ENCODE results near the gene JHY. TPM values are rescaled to one million over a fixed set of nuclear protein-coding genes. Genes with fewer than 3 reads are reported as not detected.
A peak's percentile ranks its signal among the peaks of the same experiment; 100 is the strongest.
"Not testable (repeated sequence)": the region's sequence is repeated elsewhere in the genome, so short reads cannot be mapped to it uniquely, and the experiment has no call there.

The JHY gene
- total and polyA plus RNA-seq, 2 donors: 2.3 to 7.1 TPM

DNA sequence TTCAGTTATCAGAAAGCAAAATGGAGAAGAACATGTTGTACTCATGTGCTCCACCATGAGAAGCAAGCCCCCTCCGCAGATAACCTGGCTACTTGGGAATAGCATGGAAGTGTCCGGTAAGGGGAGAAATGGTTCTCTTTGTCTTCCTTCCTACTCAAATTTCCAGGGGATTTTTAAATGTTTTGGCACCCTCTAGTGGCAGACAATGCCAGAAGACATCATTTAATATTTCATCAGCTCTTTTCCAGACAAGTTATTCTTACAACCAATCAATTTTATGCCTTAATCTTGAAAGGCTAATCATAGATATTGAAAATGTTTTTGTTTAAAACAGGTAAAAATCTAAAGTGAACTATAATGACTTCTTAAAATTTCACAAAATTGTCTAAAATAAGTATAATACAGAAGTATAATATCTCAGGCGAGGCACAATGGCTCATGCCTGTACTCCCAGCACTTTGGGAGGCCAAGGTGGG lies 28.6 kb upstream of the JHY start:
- WGBS: 34% methylated on average over 3 of the region's 3 CpGs
- no peaks in the 10 kb centered on the region for H3K36me3 ChIP-seq (ENCODE audit: insufficient read depth)
- H3K4me3 ChIP-seq (ENCODE audit: low read depth, low read length): no peak overlapping the region
- H3K27ac ChIP-seq (ENCODE audit: low read depth): no peak overlapping the region
- peak; percentile 66 for DNase-seq (ENCODE audit: extremely low spot score)
- H3K4me1 ChIP-seq (ENCODE audit: insufficient read depth): no peaks in the 10 kb centered on the region

DNA sequence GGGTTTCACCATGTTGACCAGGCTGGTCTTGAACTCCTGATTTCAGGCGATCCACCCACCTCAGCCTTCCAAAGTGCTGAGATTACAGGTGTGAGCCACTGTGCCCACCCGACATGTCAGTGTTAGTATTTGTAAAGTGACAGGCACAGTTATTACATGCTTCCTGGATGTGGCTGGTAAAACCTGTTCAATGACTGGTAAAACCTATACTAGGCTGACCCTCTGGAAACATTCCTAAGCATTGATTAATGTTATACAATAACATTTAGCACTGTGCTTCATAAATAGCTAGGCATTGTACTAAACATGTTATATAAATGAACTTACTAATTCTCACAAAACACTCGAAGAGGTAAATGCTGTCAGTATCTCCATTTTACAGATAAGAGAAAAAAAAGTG lies 20.9 kb upstream of the JHY start:
- H3K4me3 ChIP-seq (ENCODE audit: low read depth, low read length): no peak overlapping the region
- H3K36me3 ChIP-seq (ENCODE audit: insufficient read depth): no peaks in the 10 kb centered on the region
- H3K27ac ChIP-seq (ENCODE audit: low read depth): no peak overlapping the region
- DNase-seq (ENCODE audit: extremely low spot score): no peak
- no peaks in the 10 kb centered on the region for H3K4me1 ChIP-seq (ENCODE audit: insufficient read depth)
- 69% methylated on average over 3 of the region's 3 CpGs for WGBS

DNA sequence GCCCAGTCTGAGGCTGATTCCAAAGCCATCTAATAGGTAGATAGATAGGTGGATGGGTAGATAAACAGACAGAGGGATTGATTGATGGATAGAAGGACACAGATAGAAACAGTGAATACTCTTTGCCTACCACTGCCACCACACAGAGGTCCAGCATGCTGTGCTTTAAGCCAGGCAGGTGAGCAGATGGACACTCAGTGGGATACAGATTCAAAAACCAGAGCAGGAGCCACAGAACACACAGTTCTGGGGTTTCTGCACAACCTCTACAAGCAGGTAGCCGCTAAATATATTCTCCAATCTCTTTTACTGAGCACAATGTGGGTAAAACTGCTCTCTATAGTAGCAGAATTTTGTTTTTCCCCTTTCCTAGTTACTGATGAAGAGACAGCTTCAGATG lies 20.5 kb upstream of the JHY start:
- DNase-seq (ENCODE audit: extremely low spot score): no peak
- Histone ChIP-seq H3K4me1 (ENCODE audit: insufficient read depth) (no peaks in the 10 kb centered on the region), H3K36me3 (ENCODE audit: insufficient read depth) (no peaks in the 10 kb centered on the region), H3K4me3 (ENCODE audit: low read depth, low read length) (no peak overlapping the region), H3K27ac (ENCODE audit: low read depth) (no peak overlapping the region)
- 90% methylated on average over 1 of the region's 1 CpG for WGBS

- H3K36me3 ChIP-seq (ENCODE audit: insufficient read depth); DNase-seq (ENCODE audit: extremely low spot score); H3K4me3 ChIP-seq (ENCODE audit: low read depth, low read length); H3K27ac ChIP-seq (ENCODE audit: low read depth); H3K4me1 ChIP-seq (ENCODE audit: insufficient read depth): not testable (repeated sequence)
- WGBS: 76% methylated on average over 1 of the region's 1 CpG
Measured at GRCh38 chr11:122863154-122863553, 19.4 kb upstream of the JHY start.

DNA sequence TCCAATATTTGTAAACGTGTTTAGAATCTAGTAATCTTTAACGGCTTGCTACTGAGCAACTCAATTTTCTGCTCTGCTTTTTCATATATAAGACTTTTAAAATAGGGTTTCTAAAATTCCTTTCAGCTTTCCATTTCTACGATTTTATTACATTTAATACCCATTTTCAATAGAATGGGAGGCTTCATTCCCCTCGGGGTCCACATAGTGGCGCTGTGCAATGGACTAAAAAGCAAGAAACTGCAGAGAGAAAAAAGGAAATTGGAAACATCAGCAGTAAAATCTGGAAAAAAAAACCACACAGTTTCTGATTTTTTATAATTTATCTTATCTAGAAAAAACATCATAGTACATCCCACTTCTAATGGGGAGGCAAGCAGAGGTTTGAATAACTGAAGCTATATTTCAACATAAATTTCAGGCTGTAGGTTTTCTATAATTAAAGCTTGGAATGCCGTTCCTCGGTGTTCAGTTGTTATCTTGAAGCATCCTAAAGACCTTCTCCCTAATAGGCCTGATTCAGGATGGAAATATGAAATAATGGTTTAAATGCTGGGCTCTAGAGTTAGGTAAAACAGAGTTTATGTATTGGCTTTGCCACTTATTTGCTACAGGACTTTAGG lies 18.7 kb upstream of the JHY start:
- WGBS: 21% methylated on average over 7 of the region's 7 CpGs
- no peak for DNase-seq (ENCODE audit: extremely low spot score)
- no peak overlapping the region for H3K4me3 ChIP-seq (ENCODE audit: low read depth, low read length)
- H3K27ac ChIP-seq (ENCODE audit: low read depth): no peak overlapping the region
- no peaks in the 10 kb centered on the region for H3K36me3 ChIP-seq (ENCODE audit: insufficient read depth)
- H3K4me1 ChIP-seq (ENCODE audit: insufficient read depth): no peaks in the 10 kb centered on the region

- Histone ChIP-seq H3K27ac (ENCODE audit: low read depth) (no peak overlapping the region), H3K4me3 (ENCODE audit: low read depth, low read length) (no peak overlapping the region), H3K36me3 (ENCODE audit: insufficient read depth) (no peaks in the 10 kb centered on the region), H3K4me1 (ENCODE audit: insufficient read depth) (no peaks in the 10 kb centered on the region)
- WGBS: 77% methylated on average over 7 of the region's 7 CpGs
- DNase-seq (ENCODE audit: extremely low spot score): no peak
Measured at GRCh38 chr11:122864386-122865115, 18.0 kb upstream of the JHY start.

GRCh38 chr11:122869622-122870021 lies 12.9 kb upstream of the JHY start:
- 88% methylated on average over 6 of the region's 6 CpGs for WGBS
- no peaks in the 10 kb centered on the region for H3K36me3 ChIP-seq (ENCODE audit: insufficient read depth)
- no peaks in the 10 kb centered on the region for H3K4me1 ChIP-seq (ENCODE audit: insufficient read depth)
- no peak overlapping the region for H3K4me3 ChIP-seq (ENCODE audit: low read depth, low read length)
- DNase-seq (ENCODE audit: extremely low spot score): no peak
- H3K27ac ChIP-seq (ENCODE audit: low read depth): no peak overlapping the region

DNA sequence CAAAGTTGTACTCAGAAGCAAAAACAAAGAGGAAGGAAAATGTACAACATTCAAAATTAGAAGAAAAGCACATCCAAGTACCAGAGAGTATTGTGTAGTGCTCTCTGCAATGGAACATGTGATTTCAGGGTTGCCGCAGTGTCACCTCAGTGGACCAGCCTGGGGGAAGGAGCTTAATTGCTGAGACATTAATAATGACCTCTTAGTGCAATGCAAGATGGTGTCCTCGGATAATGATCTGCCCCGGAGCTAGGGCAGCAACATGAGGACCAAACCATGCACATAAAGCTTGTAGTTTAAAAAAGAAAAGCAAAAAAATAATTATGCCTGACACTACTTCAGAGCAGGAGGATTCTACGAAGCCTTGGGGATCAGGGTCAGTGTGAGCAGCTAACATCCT lies 11.3 kb upstream of the JHY start:
- Histone ChIP-seq H3K4me3 (ENCODE audit: low read depth, low read length) (no peak overlapping the region), H3K36me3 (ENCODE audit: insufficient read depth) (no peaks in the 10 kb centered on the region), H3K4me1 (ENCODE audit: insufficient read depth) (no peaks in the 10 kb centered on the region), H3K27ac (ENCODE audit: low read depth) (no peak overlapping the region)
- no peak for DNase-seq (ENCODE audit: extremely low spot score)
- WGBS: 85% methylated on average over 4 of the region's 4 CpGs

GRCh38 chr11:122872046-122872445 lies 10.5 kb upstream of the JHY start:
- 80% methylated on average over 3 of the region's 3 CpGs for WGBS
- no peak overlapping the region for H3K27ac ChIP-seq (ENCODE audit: low read depth)
- H3K4me3 ChIP-seq (ENCODE audit: low read depth, low read length): no peak overlapping the region
- H3K36me3 ChIP-seq (ENCODE audit: insufficient read depth): no peaks in the 10 kb centered on the region
- no peak for DNase-seq (ENCODE audit: extremely low spot score)
- no peaks in the 10 kb centered on the region for H3K4me1 ChIP-seq (ENCODE audit: insufficient read depth)

DNA sequence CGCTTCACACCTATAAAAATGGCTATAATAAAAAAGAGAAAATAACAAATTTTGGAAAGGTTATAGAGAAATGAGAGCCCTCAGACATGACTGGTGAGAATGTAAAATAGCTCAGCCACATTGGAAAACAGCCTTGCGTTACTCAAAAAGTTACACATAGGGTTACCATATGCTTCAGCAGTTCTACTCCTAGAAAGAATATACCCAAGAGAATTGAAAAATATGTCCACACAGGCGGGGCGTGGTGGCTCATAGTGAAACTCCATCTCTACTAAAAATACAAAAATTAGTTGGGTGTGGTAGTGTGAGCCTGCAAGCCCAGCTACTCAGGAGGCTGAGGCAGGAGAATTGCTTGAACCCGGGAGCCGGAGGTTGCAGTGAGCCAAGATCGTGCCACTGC lies 7.6 kb upstream of the JHY start:
- H3K4me3 ChIP-seq (ENCODE audit: low read depth, low read length): no peak overlapping the region
- WGBS: 82% methylated on average over 7 of the region's 7 CpGs

GRCh38 chr11:122877732-122878131 lies 4.8 kb upstream of the JHY start:
- Histone ChIP-seq H3K36me3 (ENCODE audit: insufficient read depth) (no peaks in the 10 kb centered on the region), H3K4me1 (ENCODE audit: insufficient read depth) (no peaks in the 10 kb centered on the region), H3K4me3 (ENCODE audit: low read depth, low read length) (no peak overlapping the region), H3K27ac (ENCODE audit: low read depth) (no peak overlapping the region)
- WGBS: 87% methylated on average over 5 of the region's 5 CpGs
- no peak for DNase-seq (ENCODE audit: extremely low spot score)

More for the DNA sequence above, 7.6 kb upstream of the JHY start:
- H3K36me3 ChIP-seq (ENCODE audit: insufficient read depth): no peaks in the 10 kb centered on the region
- H3K4me1 ChIP-seq (ENCODE audit: insufficient read depth): no peaks in the 10 kb centered on the region
- no peak overlapping the region for H3K27ac ChIP-seq (ENCODE audit: low read depth)
- no peak for DNase-seq (ENCODE audit: extremely low spot score)

DNA sequence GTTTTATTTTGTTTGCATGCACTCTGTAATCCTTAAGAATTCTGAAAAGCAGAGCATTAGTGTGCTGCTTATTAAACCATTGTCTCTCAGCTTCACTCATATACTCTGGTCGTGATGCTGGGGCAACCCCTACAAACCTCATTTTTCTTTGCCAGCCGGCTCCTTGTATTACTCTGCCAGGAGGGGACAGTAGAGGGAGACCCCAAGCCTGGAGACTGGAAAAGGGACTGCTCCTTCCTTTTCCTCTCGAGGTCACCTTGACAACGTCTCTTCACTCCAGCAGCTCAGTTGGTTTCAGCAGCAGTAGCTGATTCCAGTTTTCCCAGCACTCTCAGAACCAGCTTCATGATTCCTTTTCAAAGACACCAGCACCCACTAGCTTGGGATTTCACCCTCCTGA lies 2.8 kb upstream of the JHY start:
- Histone ChIP-seq H3K27ac (ENCODE audit: low read depth) (no peak overlapping the region), H3K4me1 (ENCODE audit: insufficient read depth) (no peaks in the 10 kb centered on the region), H3K4me3 (ENCODE audit: low read depth, low read length) (no peak overlapping the region), H3K36me3 (ENCODE audit: insufficient read depth) (no peaks in the 10 kb centered on the region)
- WGBS: 27% methylated on average over 4 of the region's 4 CpGs
- DNase-seq (ENCODE audit: extremely low spot score): no peak

- peak; percentile 39 for DNase-seq (ENCODE audit: extremely low spot score)
- H3K4me3 ChIP-seq (ENCODE audit: low read depth, low read length): peak overlapping the region; percentile 83
- H3K36me3 ChIP-seq (ENCODE audit: insufficient read depth): no peaks in the 10 kb centered on the region
- 2% methylated on average over 63 of the region's 63 CpGs for WGBS
- no peaks in the 10 kb centered on the region for H3K4me1 ChIP-seq (ENCODE audit: insufficient read depth)
- H3K27ac ChIP-seq (ENCODE audit: low read depth): peak overlapping the region; percentile 77
Measured at GRCh38 chr11:122882857-122883645, 492 bp downstream of the JHY start.

GRCh38 chr11:122883646-122883979 lies 1.1 kb downstream of the JHY start:
- no peak for DNase-seq (ENCODE audit: extremely low spot score)
- 44% methylated on average over 3 of the region's 3 CpGs for WGBS

More at GRCh38 chr11:122883646-122883979, 1.1 kb downstream of the JHY start:
- H3K4me1 ChIP-seq (ENCODE audit: insufficient read depth): no peaks in the 10 kb centered on the region
- H3K36me3 ChIP-seq (ENCODE audit: insufficient read depth): no peaks in the 10 kb centered on the region
- peak overlapping the region; percentile 83 for H3K4me3 ChIP-seq (ENCODE audit: low read depth, low read length)
- no peak overlapping the region for H3K27ac ChIP-seq (ENCODE audit: low read depth)
